Measurements from ENCODE around the gene EPHA6.

Gene EPHA6

DNA sequence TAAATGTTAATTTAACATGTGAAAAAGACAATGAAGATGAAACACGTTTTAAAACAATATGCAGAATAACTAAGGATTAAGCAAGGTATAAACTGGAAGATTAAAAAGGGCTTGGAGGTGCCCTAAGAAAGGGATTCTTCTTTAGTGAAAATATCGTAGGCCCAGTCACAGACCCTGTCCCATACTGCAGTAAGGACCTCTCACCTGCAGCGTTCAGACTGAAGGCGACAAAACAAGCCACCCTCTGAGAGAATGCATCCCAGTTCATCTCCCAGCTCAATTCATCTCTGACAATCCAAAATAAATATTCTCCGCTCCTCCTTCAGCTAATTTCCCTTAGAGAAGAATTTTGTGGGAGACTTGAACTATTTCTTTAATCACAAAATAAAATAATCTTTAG lies 847.9 kb downstream of the EPHA6 start:
- DNase-seq = no peak

DNA sequence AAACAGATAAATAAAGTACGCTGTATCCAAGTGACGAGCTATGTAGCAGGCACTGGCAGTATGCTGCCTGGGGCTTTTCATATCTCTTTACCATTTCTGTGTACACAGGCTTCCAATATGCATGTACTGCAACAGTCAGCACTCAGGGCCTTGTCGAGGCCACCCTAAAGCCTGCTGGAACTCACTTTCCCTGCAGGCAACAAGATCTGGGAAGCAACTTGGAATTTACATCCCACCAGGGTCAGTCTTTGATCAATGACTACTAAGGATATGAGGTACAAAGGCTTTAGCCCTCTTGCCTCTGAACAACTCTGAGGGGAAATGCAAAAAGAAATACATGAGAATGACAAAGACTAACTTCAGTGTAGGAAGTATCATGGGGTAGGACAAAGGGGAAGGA lies 848.4 kb downstream of the EPHA6 start:
- DNase-seq = no peak

DNA sequence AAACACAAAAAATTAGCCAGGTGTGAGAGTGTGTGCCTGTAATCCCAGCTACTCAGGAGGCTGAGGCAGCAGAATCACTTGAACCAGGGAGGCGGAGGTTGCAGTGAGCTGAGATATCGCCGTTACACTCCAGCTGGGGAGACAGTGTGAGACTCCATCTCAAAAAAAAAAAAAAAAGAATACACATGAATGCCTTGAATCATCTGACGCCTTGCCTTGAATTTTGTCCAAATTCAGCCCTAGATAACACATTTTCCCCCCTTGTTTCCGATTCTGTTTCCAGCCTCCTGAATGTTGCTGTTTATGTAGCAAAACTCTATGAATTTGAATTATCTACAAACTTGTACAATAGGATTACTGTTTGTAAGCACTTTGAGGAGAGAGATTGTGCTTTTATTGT lies 851.5 kb downstream of the EPHA6 start:
- no peak for DNase-seq

DNA sequence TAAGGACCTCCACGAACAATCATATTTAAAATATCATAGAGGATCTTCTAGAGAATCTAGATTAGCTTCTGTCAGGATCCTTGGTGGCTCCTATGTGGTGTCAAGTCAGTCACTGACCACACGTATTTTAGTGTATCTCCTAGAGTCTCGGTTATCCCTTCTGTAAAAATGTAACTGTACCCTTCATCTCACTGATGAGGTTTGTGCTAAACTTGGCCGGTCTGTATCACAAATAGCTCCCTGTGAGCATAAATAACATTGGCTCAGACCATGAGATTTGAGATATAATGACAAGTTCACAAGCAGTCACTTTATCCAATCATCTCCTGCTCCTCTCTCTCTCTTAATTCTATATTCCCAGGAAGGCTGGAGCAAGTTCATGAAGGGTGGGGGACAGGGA lies 856.6 kb downstream of the EPHA6 start:
- no peak for DNase-seq

DNA sequence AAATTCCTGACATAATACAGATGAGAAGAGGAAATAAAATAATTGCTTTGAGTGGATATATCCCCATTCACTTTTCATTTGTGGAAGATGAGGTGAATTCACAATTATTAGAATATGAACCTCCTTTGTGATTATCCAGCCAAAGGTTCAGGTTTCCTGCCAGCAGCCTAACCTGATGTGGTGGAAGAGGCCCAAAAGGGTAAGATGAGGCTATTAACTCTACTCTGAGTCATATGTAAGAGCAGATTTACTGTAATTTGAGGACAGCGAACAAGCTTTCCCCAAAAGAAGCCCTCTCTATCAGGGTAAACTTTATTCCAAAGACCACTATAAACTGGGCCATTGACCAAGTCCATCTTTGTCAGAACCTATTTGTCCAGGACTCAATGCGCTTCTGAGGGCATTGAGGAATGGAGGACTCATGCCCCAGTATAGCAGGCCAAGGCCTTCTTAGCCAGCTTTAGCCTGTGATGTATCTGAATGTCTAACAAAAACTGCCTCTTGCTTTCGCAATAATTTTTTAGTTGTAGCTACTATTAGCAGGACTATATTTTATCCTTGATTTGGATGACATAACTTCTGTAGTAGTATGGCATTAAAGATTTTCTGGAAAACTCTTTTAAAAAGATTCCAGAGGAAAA lies 859.1 kb downstream of the EPHA6 start:
- DNase-seq = no peak

DNA sequence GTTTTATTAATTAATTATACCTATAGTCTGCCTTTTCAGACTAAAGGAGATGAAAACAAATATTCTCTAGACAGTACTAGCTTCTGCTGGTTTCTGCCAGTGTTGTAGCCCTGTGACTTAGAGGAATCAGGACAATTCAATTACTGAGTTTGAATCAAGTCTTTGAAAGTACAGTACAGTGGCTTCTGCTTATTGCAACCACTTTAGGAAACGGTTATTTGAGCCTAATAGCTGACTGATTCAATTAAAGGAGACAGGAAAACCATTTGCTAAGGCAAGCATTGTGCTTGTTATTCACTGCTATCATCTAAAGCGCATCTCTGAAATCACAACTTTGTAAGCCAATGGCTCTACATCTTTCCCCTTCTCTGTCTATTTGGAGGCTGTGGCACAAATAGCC lies 860.1 kb downstream of the EPHA6 start:
- no peak for DNase-seq

- DNase-seq = no peak
Observed at GRCh38 chr3:97680210-97680609, 865.8 kb downstream of the EPHA6 start.

GRCh38 chr3:97680696-97681095 lies 866.3 kb downstream of the EPHA6 start:
- no peak for DNase-seq

DNA sequence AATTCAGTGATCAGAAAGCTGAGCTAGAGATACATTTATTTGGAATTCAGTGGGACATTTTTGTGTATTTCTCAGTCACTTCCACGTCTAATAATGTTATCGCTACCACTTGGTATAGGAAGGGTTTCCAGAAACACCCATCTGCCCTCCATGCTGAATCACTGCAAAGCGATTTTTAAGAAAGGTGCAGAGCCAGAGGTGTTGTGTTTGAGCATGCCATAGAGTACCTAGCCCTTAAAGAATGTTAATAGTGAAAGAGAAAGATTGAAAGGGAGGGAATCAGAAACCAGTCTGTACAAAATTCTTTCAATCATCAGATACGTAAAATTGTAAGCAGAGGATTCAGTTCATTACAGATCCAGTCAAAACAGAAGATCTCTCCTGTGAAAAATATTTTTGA lies 870.1 kb downstream of the EPHA6 start:
- no peak for DNase-seq

DNA sequence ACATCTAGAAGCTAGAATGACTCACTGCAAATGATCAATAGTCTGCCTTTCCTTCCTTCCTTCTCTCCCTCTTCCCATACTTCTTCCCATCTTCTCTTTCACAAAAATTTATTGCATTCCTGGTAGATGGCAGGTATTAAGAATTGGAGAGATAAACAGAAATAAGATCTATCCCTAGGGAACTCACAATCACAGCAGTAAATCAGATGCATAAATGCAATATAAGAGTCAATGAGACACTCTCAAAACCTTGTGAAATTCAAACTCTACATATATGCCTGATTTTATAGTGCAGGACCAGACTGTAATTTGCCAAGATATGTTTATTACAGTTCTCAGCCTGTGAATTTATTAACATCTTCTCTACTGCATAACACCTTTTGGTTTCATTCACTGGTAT lies 871.9 kb downstream of the EPHA6 start:
- no peak for DNase-seq

DNA sequence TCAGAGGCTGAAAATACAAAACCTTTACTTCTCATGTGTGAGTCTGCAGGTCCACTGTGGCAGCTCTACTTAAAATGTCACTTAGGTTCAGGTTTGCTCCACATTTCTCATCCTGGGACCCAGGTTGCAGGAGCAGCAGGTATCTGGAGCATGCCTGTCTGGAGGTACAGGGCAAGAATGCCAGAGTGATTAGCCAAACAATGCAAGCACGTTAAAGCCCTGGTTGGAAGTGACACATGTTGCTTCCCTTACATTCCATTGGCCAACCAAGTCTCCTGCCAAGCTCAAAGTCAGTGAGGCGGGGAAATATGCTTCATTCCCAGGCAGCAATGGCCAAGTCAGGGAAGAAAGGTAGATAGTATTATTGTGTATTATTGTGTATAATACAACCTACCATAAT lies 873.3 kb downstream of the EPHA6 start:
- DNase-seq = no peak

DNA sequence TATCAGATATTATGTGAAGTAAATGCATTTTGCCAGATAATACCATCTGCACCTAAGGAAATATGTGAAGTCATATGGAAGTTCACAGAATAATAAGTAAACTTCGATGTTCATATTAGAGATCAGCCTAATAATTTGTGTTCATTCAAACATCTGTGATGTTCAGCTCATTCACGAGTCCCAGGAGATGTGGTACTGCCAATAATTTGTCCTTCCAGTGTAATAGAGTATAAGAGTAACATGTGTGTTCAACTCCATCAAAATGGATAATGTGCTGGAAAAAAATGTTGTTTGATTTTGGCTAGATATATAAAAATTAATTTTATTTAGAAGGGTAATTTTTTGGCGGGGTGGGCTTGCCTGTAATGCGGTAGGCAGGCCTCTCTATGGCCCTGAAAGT lies 874.7 kb downstream of the EPHA6 start:
- DNase-seq = no peak

GRCh38 chr3:97689962-97690361 lies 875.6 kb downstream of the EPHA6 start:
- DNase-seq = no peak

GRCh38 chr3:97691354-97691753 lies 877.0 kb downstream of the EPHA6 start:
- no peak for DNase-seq

- no peak for DNase-seq
Observed at GRCh38 chr3:97692389-97692788, 878.0 kb downstream of the EPHA6 start.

DNA sequence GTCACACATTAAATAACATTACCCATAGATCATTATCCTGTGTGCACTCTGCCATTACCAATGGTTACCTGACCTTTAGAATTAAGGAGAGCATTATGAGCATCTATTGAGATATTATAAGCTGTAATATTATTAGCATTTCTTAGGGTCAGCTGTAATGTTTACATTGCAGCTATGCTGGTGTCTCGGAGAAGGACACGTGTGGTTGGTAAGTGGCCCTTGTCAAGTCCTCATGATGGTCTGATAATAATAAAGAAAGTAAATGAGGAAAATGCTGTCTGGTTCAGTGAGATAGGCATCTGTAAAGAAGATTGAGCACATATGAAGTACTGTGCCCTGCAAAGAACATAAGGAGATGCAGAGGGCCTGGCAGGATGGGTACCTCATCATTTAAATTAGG lies 878.4 kb downstream of the EPHA6 start:
- no peak for DNase-seq

DNA sequence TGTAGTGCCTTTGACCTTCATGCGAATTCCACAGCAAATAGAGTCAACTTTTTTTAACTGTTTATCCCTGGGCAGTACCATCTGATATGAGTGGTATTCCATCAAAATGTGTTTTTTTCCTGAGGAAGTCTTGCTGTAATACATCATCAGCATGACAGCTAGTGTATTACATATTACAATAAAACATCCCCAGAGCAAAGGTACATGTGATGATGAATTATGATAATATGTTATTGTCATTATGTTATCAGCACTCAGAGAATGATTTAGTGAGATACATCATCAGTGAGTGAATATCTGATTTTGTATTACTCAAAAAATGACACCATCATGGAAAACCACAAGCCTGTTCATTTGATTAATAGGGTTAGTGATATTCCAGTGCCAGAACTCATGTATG lies 880.5 kb downstream of the EPHA6 start:
- no peak for DNase-seq

DNA sequence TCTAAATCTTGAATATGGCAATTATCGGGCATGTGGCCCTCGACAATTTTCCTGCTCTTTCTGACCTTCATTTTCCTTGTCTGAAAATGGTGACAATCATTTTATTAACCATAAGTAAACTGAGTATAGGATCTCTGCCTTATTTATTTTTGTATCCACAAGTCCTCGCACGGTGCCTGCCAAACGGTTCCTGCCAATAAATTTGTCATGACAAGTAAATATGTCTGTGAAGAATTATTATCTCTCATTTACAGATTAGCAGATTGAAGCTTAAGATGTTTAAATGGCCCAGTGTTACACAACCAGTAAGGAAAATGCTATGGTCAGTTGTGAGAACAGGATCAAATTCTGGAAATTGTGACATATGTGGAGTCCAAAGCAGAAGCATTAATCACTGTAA lies 884.3 kb downstream of the EPHA6 start:
- no peak for DNase-seq

- no peak for DNase-seq
Observed at GRCh38 chr3:97699889-97700288, 885.5 kb downstream of the EPHA6 start.

DNA sequence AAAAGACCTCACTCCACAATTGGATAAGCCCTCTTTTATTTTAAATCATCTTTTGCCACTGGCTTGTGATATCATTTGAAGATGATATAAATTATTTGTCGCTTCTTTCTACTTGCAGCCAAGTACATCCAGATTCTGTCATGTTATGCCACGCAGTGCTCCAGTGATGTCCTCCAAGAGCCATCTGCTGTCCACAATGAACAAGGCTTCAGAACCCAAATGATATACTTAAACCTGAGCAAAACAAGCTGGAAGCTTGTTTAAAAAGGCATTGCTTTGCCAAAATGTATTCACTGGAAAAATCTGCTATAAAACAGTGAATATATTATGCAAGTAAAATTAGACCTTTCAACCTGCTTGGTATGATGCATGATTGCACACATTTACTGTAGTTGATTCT lies 891.4 kb downstream of the EPHA6 start:
- no peak for DNase-seq

DNA sequence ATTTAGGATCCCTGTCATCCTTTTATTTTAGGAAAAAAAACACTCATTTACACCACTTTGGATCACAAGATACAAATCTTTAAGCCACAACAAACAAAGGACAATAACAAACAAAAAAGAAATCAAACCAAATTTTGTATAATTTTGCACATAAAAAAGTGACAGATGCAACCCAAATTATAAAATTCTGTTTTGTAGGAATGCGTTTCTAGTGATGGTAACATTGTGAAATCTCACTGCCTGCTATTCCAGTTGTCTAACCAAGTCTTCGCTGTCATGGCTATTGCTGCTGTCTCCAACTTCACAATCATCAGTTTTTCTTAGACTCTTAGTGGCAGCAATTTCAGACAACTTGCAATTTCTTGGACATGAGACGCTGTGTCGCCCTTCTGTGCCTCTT lies 891.8 kb downstream of the EPHA6 start:
- no peak for DNase-seq

DNA sequence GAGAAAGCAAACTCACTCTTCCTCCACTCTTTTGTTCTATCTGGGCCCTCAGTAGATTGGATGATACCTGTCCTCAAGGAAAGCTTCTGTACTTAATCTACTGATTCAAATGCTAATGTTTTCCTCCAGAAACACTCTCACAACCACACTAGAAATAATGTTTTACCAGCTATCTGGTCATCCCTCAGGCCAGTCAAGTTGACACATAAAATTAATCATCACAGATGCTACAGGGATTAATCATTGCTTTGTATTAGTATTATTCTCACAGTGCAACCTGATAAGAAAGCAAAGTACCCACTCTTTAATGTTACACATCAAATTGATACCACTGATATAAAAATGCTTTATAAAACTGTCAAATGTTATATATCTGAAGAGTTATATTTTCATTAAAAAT lies 897.3 kb downstream of the EPHA6 start:
- DNase-seq = no peak

DNA sequence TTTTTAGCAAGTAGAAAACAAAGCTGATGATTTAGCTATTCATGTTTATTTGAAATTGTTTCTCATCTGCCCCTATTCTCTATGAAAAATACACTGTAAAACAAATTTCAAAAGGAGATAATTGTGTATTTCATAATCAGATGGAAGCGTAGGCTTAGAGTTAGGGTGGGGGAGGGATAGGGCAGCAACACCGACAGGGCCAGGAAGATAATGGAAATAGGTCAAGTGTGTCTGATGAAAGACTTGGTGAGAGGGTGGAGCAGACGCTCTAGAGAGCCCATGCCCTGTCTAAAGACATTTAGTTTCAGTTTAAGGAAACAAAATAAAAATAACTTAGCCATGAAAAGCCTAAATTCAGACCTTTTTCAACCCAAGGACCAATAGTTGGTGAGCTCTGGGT lies 898.5 kb downstream of the EPHA6 start:
- DNase-seq = no peak

- no peak for DNase-seq
Observed at GRCh38 chr3:97713634-97714033, 899.2 kb downstream of the EPHA6 start.

DNA sequence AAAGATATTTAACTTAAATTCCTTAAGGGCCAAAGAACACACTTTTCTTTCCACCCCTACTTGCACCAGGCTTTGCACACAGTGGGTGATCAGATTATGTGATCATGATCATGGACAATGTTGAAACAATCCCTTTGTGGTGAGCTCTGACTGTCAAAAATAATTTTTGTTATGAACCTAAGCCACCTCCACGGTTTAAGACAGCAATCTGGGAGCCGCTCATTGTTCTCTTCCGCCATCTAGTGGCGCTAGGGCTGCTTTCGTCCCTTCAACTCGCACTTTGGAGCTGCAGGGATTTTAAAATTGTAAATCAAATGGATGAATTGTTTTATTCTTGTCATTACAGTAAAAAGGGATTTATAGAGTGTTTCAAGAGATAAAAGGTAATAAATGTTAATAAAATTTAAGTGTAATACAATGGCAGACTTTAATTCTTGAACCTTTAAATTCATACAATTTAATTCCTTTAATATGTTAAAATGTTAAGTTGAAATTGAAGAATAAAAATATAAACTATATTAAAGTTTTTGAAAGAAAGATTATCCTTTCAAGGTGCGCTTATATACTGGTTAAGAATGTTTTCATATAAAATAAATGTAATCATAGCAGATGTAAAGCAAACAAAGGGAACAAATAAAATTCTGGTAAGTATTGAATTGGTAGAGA lies 904.9 kb downstream of the EPHA6 start:
- DNase-seq = peak; percentile 74

All from activated CD4-positive, alpha-beta T cell treated with anti-CD3 and anti-CD28 coated beads for 48 hours (primary cell).